Adrenal gland (tissue), 12 donors: ENCODE results near the gene FBLN2. TPM values are rescaled to one million over a fixed set of nuclear protein-coding genes. Genes with fewer than 3 reads are reported as not detected.

Experiments
- DNase-seq, 7 donors: peaks; one replicate each; pipeline ENCODE4 v3.0.0-alpha.2; 2019 to 2020
- H3K27ac ChIP-seq, 5 donors: fragments of 200-600 bp; sonication (generic) in 4 of 5; 1 replicate in 3 of 5; 2 replicates in 2 of 5; pipeline versions ENCODE4 v1.5.1 to v1.8.0; 2016 to 2020; ENCODE audit warnings: mild to moderate bottlenecking in 1 of 5
- H3K27me3 ChIP-seq: fragments of 200-600 bp; 2 replicates; pipeline ENCODE4 v1.8.0; 2021
- H3K36me3 ChIP-seq, 2 donors: fragments of 200-600 bp; replicated peaks in 1 of 2; 1 replicate in 1 of 2; 2 replicates in 1 of 2; pipeline versions ENCODE4 v1.5.1 to v1.8.0; 2018 to 2022
- H3K4me1 ChIP-seq, 2 donors: fragments of 200-600 bp; replicated peaks in 1 of 2; 1 replicate in 1 of 2; 2 replicates in 1 of 2; pipeline versions ENCODE4 v1.5.1 to v1.8.0; 2018 to 2021
- H3K4me3 ChIP-seq, 4 donors: fragments of 200-600 bp; sonication (generic) in 3 of 4; one replicate each; pipeline ENCODE4 v1.5.1; 2016 to 2018
- H3K9me3 ChIP-seq, 3 donors: fragments of 200-600 bp; sonication (generic) in 1 of 3; replicated peaks in 1 of 3; 1 replicate in 2 of 3; 2 replicates in 1 of 3; pipeline versions ENCODE4 v1.5.1 to v1.8.0; 2016 to 2021
- CTCF ChIP-seq, 6 experiments: fragments of 450-650 bp in 4 of 6; fragments of 200-600 bp in 2 of 6; sonication (generic) in 1 of 6; IDR thresholded peaks; 1 replicate in 5 of 6; 2 replicates in 1 of 6; pipeline versions ENCODE4 v1.5.1 to v1.8.0; 2016 to 2021; ENCODE audit warnings: antibody characterized with exemption in 6 of 6, mild to moderate bottlenecking in 2 of 6, moderate library complexity in 1 of 6
- POLR2A ChIP-seq, 2 donors: fragments of 450-650 bp; IDR thresholded peaks; one replicate each; pipeline ENCODE4 v1.6.1; 2017; ENCODE audit warnings: antibody characterized with exemption in 2 of 2, mild to moderate bottlenecking in 2 of 2, moderate library complexity in 1 of 2
- WGBS, 4 donors: extraction: QIAGEN DNeasy Blood & Tissue Kit in 2 of 4; methylation state at CpG; one replicate each; pipeline versions ENCODE4 v1.1.5 to v1.1.7; 2013 to 2017; 5-methylcytosine and 5-hydroxymethylcytosine counted together
- intact Hi-C, 2 donors: fragments of 100-400 bp; cut with DNase I; formaldehyde crosslinking; loops; one replicate each; pipeline versions ENCODE4 v1.14.1 to v1.15.0; 2022 to 2023
- polyA plus RNA-seq, 3 donors: library from polyadenylated mRNA; stranded (reverse); fragments of 200-250 nt in 2 of 3; fragments of 350-450 nt in 1 of 3; fragmentation: Illumina TruSeq in 1 of 3; extraction: RNeasy Lipid Tissue Mini Kit (QIAGEN cat#74804) in 1 of 3; gene quantifications; one replicate each; pipeline ENCODE4 v1.2.3, GENCODE V29; 2013 to 2014
- total RNA-seq, 9 donors: library from RNA; depleted of rRNA in 4 of 9; stranded (reverse); fragments of >200 nt in 4 of 9; fragments of 120-200 nt in 1 of 9; fragmentation: NEBNext Ultra II Directional in 1 of 9; extraction: Animal tissue kit (Norgen Biotek cat#: 25700) in 1 of 9; gene quantifications; one replicate each; pipeline versions ENCODE4 v1.1.0 to v1.2.4, GENCODE V29; 2013 to 2023
- donor health status: healthy with polysubstance abuse.
- donor health status: Bipolar disorder and iron deficiency.
- donor health status: DM: yes; HTN: yes; CAD: no.
- donor health status: DM: no; HTN: no; CAD: no.
- donor health status: DM: no; HTN: no; CAD: no.
- donor health status: DM: yes; HTN: yes; CAD: no.

Gene FBLN2
- total and polyA plus RNA-seq, 12 donors, result 1.8 to 31.5 (median 7.0) TPM

GRCh38 chr3:13549623-13550422, 898 bp downstream of the FBLN2 start:
- 68 to 73% (median 72%) methylated on average over 16 to 18 of the region's 18 CpGs for WGBS, 4 donors
- DNase-seq, result no peak
- Histone ChIP-seq H3K4me1 (no peaks in the 10 kb centered on the region), H3K36me3 (no peaks in the 10 kb centered on the region), H3K4me3 (no peak overlapping the region), H3K27me3 (peaks cover 20% of the 10 kb centered on the region), H3K9me3 (no peaks in the 10 kb centered on the region), H3K27ac (no peak overlapping the region)
- intact Hi-C loops, result no loop called here
- TF ChIP-seq CTCF (IDR thresholded peaks at IDR 0.05) (no peak), POLR2A (IDR thresholded peaks at IDR 0.05) (no peak)

GRCh38 chr3:13550423-13550690, 1.4 kb downstream of the FBLN2 start:
- intact Hi-C loops, result no loop called here
- WGBS, 4 donors, result 58 to 82% (median 67%) methylated on average over 2 of the region's 2 CpGs
- no peak for TF ChIP-seq POLR2A (IDR thresholded peaks at IDR 0.05)
- no peak for TF ChIP-seq CTCF (IDR thresholded peaks at IDR 0.05)
- Histone ChIP-seq H3K9me3 (no peaks in the 10 kb centered on the region), H3K27ac (no peak overlapping the region), H3K4me3 (no peak overlapping the region), H3K27me3 (peaks cover 20% of the 10 kb centered on the region), H3K4me1 (no peaks in the 10 kb centered on the region), H3K36me3 (no peaks in the 10 kb centered on the region)
- DNase-seq, result no peak

- H3K4me1 ChIP-seq, result no peaks in the 10 kb centered on the region
- WGBS, 4 donors, result 79 to 85% (median 81%) methylated on average over 11 to 13 of the region's 13 CpGs
- intact Hi-C loops, result no loop called here
- H3K36me3 ChIP-seq, result no peaks in the 10 kb centered on the region
- no peak for DNase-seq
- H3K4me3 ChIP-seq, result no peak overlapping the region
- TF ChIP-seq POLR2A (IDR thresholded peaks at IDR 0.05), result no peak
- TF ChIP-seq CTCF (IDR thresholded peaks at IDR 0.05), result no peak
- H3K27me3 ChIP-seq, result peaks cover 20% of the 10 kb centered on the region
- H3K9me3 ChIP-seq, result no peaks in the 10 kb centered on the region
- H3K27ac ChIP-seq, result no peak overlapping the region
These were observed 2.0 kb downstream of the FBLN2 start for GRCh38 chr3:13550791-13551360.

- no peaks in the 10 kb centered on the region for H3K4me1 ChIP-seq
- no peaks in the 10 kb centered on the region for H3K9me3 ChIP-seq
- intact Hi-C loops, result no loop called here
- WGBS, 4 donors, result 57 to 67% (median 65%) methylated on average over 27 to 28 of the region's 28 CpGs
- no peak overlapping the region for H3K27ac ChIP-seq
- H3K27me3 ChIP-seq, result peaks cover 16% of the 10 kb centered on the region
- H3K4me3 ChIP-seq, result no peak overlapping the region
- DNase-seq, result no peak
- TF ChIP-seq POLR2A (IDR thresholded peaks at IDR 0.05), result no peak
- TF ChIP-seq CTCF (IDR thresholded peaks at IDR 0.05), result no peak
- H3K36me3 ChIP-seq, result no peaks in the 10 kb centered on the region
These were observed 4.1 kb downstream of the FBLN2 start for GRCh38 chr3:13552857-13553652.
